Mesenchymal stem cell (in vitro differentiated cells and primary cell): Measurements from ENCODE around the gene CXCL5.
A peak's percentile ranks its signal among the peaks of the same experiment; 100 is the strongest.

Experiments used
- DNase-seq: peaks from one replicate; pipeline ENCODE4 v3.0.0-alpha.2; 2013
- H2AFZ ChIP-seq: one replicate; pipeline ENCODE4 v1.6.1; 2013; ENCODE audit warnings: low read depth, mild to moderate bottlenecking, control low read depth, inconsistent platforms, low read length, moderate library complexity
- H2AK5ac ChIP-seq: 2 replicates; pipeline ENCODE4 v1.6.1; 2013; ENCODE audit warnings: low read length, moderate library complexity, mild to moderate bottlenecking, inconsistent platforms; ENCODE audit not compliant: severe bottlenecking
- H2BK120ac ChIP-seq: one replicate; pipeline ENCODE4 v1.6.1; 2013; ENCODE audit warnings: low read depth, mild to moderate bottlenecking, inconsistent platforms, low read length, moderate library complexity
- H2BK12ac ChIP-seq, 2 experiments: one replicate each; pipeline ENCODE4 v1.6.1; 2013; ENCODE audit warnings: inconsistent platforms in 2 of 2, low read length in 2 of 2, mild to moderate bottlenecking in 2 of 2, moderate library complexity in 2 of 2, control low read depth in 1 of 2
- H2BK15ac ChIP-seq: one replicate; pipeline ENCODE4 v1.6.1; 2013; ENCODE audit warnings: mild to moderate bottlenecking, low read depth, inconsistent platforms; ENCODE audit not compliant: poor library complexity, severe bottlenecking
- H2BK5ac ChIP-seq: 2 replicates; pipeline ENCODE4 v1.6.1; 2013; ENCODE audit warnings: low read depth, mild to moderate bottlenecking, low read length, control low read depth, inconsistent platforms; ENCODE audit not compliant: poor library complexity, severe bottlenecking
- H3K14ac ChIP-seq, 2 experiments: one replicate each; pipeline ENCODE4 v1.6.1; 2013; ENCODE audit warnings: inconsistent platforms in 2 of 2, low read length in 2 of 2, control low read depth in 1 of 2, mild to moderate bottlenecking in 1 of 2, moderate library complexity in 1 of 2
- H3K18ac ChIP-seq, 2 experiments: one replicate each; pipeline ENCODE4 v1.6.1; 2013; ENCODE audit warnings: inconsistent platforms in 2 of 2, low read length in 2 of 2, control low read depth in 1 of 2, low read depth in 1 of 2, mild to moderate bottlenecking in 1 of 2
- H3K23ac ChIP-seq, 2 experiments: one replicate each; pipeline ENCODE4 v1.6.1; 2013; ENCODE audit warnings: inconsistent platforms in 2 of 2, low read length in 2 of 2, mild to moderate bottlenecking in 2 of 2, moderate library complexity in 2 of 2, control low read depth in 1 of 2
- H3K27ac ChIP-seq: 2 replicates; pipeline ENCODE4 v1.5.1; 2013; ENCODE audit warnings: mild to moderate bottlenecking, moderate library complexity, low read length, control low read depth, inconsistent platforms; ENCODE audit not compliant: poor library complexity, severe bottlenecking
- H3K27me3 ChIP-seq, 2 experiments: 2 replicates each; pipeline versions ENCODE4 v1.6.1 to v1.7.0; 2013; ENCODE audit warnings: low read length in 2 of 2, mild to moderate bottlenecking in 2 of 2, moderate library complexity in 2 of 2, control low read depth in 1 of 2, inconsistent platforms in 1 of 2; ENCODE audit not compliant: control insufficient read depth in 1 of 2, insufficient read depth in 1 of 2
- H3K36me3 ChIP-seq, 2 experiments: 2 replicates each; pipeline versions ENCODE4 v1.6.1 to v1.7.0; 2013; ENCODE audit warnings: low read length in 2 of 2, control low read depth in 1 of 2, inconsistent platforms in 1 of 2, low read depth in 1 of 2, mild to moderate bottlenecking in 1 of 2; ENCODE audit not compliant: insufficient read depth in 2 of 2, control insufficient read depth in 1 of 2
- H3K4ac ChIP-seq, 2 experiments: one replicate each; pipeline ENCODE4 v1.6.1; 2013; ENCODE audit warnings: inconsistent platforms in 2 of 2, low read length in 2 of 2, mild to moderate bottlenecking in 2 of 2, moderate library complexity in 2 of 2, control low read depth in 1 of 2, low read depth in 1 of 2
- H3K4me1 ChIP-seq: 2 replicates; pipeline ENCODE4 v1.6.1; 2013; ENCODE audit warnings: low read depth, low read length, control low read depth; ENCODE audit not compliant: control insufficient read depth, insufficient read depth
- H3K4me2 ChIP-seq: 2 replicates; pipeline ENCODE4 v1.6.1; 2013; ENCODE audit warnings: low read length, mild to moderate bottlenecking, inconsistent platforms; ENCODE audit not compliant: poor library complexity, severe bottlenecking
- H3K4me3 ChIP-seq, 2 experiments: 2 replicates each; pipeline versions ENCODE4 v1.5.1 to v1.7.0; 2013; ENCODE audit warnings: low read length in 2 of 2, mild to moderate bottlenecking in 2 of 2, control low read depth in 1 of 2, low read depth in 1 of 2; ENCODE audit not compliant: insufficient read depth in 1 of 2
- H3K79me1 ChIP-seq: replicated peaks from 2 replicates; pipeline ENCODE4 v1.6.1; 2013; ENCODE audit warnings: mild to moderate bottlenecking, control low read depth, low read length, inconsistent platforms; ENCODE audit not compliant: poor library complexity, severe bottlenecking
- H3K9ac ChIP-seq: 2 replicates; pipeline ENCODE4 v1.7.0; 2013; ENCODE audit warnings: mild to moderate bottlenecking, low read length, moderate library complexity
- H3K9me3 ChIP-seq: 2 replicates; pipeline ENCODE4 v1.7.0; 2013; ENCODE audit warnings: mild to moderate bottlenecking, low read length; ENCODE audit not compliant: control insufficient read depth
- H4K8ac ChIP-seq: one replicate; pipeline ENCODE4 v1.6.1; 2013; ENCODE audit warnings: inconsistent platforms, mild to moderate bottlenecking, low read length, moderate library complexity
- H4K91ac ChIP-seq: one replicate; pipeline ENCODE4 v1.6.1; 2013; ENCODE audit warnings: mild to moderate bottlenecking, low read length, inconsistent platforms
- WGBS: methylation state at CpG from one replicate; pipeline ENCODE4 v1.1.7; 2013; ENCODE audit warnings: mixed read lengths; 5-methylcytosine and 5-hydroxymethylcytosine counted together

The CXCL5 gene

DNA sequence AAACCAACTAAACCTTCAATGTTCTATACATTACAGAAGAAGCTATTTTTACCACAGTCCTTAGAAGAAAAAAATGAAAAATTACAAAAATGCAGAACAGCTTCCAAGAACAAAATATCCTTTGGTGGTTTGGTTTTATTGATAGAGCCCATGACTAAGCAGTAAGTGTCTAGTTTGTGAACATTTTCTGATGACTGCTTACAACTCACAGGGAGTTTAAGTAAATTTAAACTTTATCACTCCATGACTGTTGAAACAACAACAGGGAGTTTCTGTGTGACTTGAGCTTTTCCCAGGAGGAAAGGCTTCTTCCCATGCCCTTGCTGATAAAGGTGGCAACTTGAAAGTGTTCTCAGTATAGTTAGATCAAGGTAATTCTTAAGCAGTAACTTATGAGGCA is 19.6 kb downstream of the CXCL5 start:
- Histone ChIP-seq H2BK12ac (no peak overlapping the region), H4K8ac (no peak overlapping the region), H2AK5ac (no peak overlapping the region), H3K4me2 (no peak overlapping the region), H2BK5ac (no peak overlapping the region), H3K79me1 (no peaks in the 10 kb centered on the region), H3K9ac (no peak overlapping the region), H3K14ac (no peak overlapping the region), H2BK120ac (no peak overlapping the region), H2BK15ac (no peak overlapping the region), H3K27me3 (no peaks in the 10 kb centered on the region), H3K4me1 (peaks cover 3% of the 10 kb centered on the region), H3K4ac (no peak overlapping the region), H3K9me3 (no peaks in the 10 kb centered on the region), H3K36me3 (no peaks in the 10 kb centered on the region), H4K91ac (no peak overlapping the region), H2AFZ (no peak overlapping the region), H3K27ac (peak overlapping the region; percentile 25), H3K23ac (no peak overlapping the region), H3K4me3 (no peak overlapping the region), H3K18ac (no peak overlapping the region)
- DNase-seq: peak; percentile 69

DNA sequence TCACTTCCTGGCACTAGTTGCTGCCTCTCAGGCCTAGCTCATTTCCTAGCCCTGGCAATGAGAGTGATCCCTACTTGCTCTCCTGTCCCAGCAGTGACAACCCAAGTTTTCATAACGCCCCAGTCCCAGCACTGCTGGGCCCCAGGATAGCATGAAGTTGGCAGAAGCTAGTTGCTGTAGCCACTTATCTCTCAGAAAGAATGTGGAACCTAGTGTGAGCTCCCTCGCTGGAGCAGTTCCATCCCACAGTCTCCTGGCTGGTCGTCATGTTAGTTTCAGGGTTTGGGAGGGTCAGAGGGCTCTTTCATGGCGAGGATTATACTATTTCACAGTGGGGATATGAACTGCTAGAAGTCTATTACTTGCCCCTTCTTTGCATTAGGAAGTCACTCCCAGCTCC is 21.8 kb downstream of the CXCL5 start:
- H2AFZ ChIP-seq: no peak overlapping the region
- peak overlapping the region in 1 of 2 experiments; percentile 70 for H3K18ac ChIP-seq
- H2BK12ac ChIP-seq: peak overlapping the region in 1 of 2 experiments; percentile 10
- H3K4me3 ChIP-seq: no peak overlapping the region
- no peak overlapping the region for H2BK120ac ChIP-seq
- no peaks in the 10 kb centered on the region for H3K36me3 ChIP-seq
- H3K4me1 ChIP-seq: peaks cover 2% of the 10 kb centered on the region
- no peak overlapping the region for H2BK15ac ChIP-seq
- H3K23ac ChIP-seq: no peak overlapping the region
- no peak for DNase-seq
- H4K91ac ChIP-seq: no peak overlapping the region
- peaks cover 6% of the 10 kb centered on the region for H3K9me3 ChIP-seq
- WGBS: 72% methylated on average over 3 of the region's 4 CpGs
- H3K4me2 ChIP-seq: no peak overlapping the region
- no peak overlapping the region for H2AK5ac ChIP-seq
- H3K9ac ChIP-seq: no peak overlapping the region
- no peak overlapping the region for H3K27ac ChIP-seq
- no peaks in the 10 kb centered on the region for H3K27me3 ChIP-seq
- no peaks in the 10 kb centered on the region for H3K79me1 ChIP-seq
- peak overlapping the region in 1 of 2 experiments; percentile 77 for H3K14ac ChIP-seq
- peak overlapping the region; percentile 66 for H4K8ac ChIP-seq
- no peak overlapping the region for H2BK5ac ChIP-seq
- H3K4ac ChIP-seq: peak overlapping the region in 1 of 2 experiments; percentile 70

- no peak overlapping the region for H3K4ac ChIP-seq
- no peak overlapping the region for H3K4me3 ChIP-seq
- H2BK5ac ChIP-seq: no peak overlapping the region
- no peak overlapping the region for H3K9ac ChIP-seq
- no peaks in the 10 kb centered on the region for H3K79me1 ChIP-seq
- H3K27me3 ChIP-seq: no peaks in the 10 kb centered on the region
- peaks cover 11% of the 10 kb centered on the region for H3K9me3 ChIP-seq
- peak overlapping the region in 1 of 2 experiments; percentile 70 for H3K18ac ChIP-seq
- no peaks in the 10 kb centered on the region for H3K4me1 ChIP-seq
- peak overlapping the region; percentile 66 for H4K8ac ChIP-seq
- no peak overlapping the region for H4K91ac ChIP-seq
- no peak overlapping the region for H3K23ac ChIP-seq
- H3K27ac ChIP-seq: no peak overlapping the region
- peak overlapping the region in 1 of 2 experiments; percentile 77 for H3K14ac ChIP-seq
- H2BK120ac ChIP-seq: no peak overlapping the region
- peak overlapping the region; percentile 2 to 10 for H2BK12ac ChIP-seq
- no peak overlapping the region for H2AK5ac ChIP-seq
- no peak overlapping the region for H2AFZ ChIP-seq
- no peak overlapping the region for H3K4me2 ChIP-seq
- H3K36me3 ChIP-seq: no peaks in the 10 kb centered on the region
- H2BK15ac ChIP-seq: no peak overlapping the region
- DNase-seq: no peak
- 98% methylated on average over 2 of the region's 2 CpGs for WGBS
Measured at GRCh38 chr4:73976217-73976616, 22.3 kb downstream of the CXCL5 start.

DNA sequence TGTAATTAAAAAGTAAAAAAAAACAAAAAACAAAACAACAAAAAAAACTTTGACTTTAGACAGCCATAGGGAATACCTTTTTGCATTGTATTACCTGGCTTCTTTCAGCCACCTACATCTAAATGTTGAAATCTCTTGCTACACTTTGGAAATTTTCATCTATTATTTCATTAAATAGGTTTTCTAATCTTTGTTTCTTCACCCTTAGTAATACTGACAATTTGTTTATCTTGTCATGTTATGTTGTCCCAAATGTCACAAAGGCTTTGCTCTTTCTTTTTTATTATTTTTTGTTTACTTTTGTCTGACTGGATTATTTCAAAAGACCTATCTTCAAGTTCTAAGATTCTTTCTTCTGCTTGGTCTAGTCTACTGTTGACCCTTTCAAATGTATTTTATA is 24.1 kb downstream of the CXCL5 start:
- H3K27ac ChIP-seq: no peak overlapping the region
- H3K18ac ChIP-seq: no peak overlapping the region
- no peak overlapping the region for H2BK120ac ChIP-seq
- no peaks in the 10 kb centered on the region for H3K27me3 ChIP-seq
- no peak overlapping the region for H2BK12ac ChIP-seq
- no peak overlapping the region for H3K4ac ChIP-seq
- no peaks in the 10 kb centered on the region for H3K36me3 ChIP-seq
- no peaks in the 10 kb centered on the region for H3K4me1 ChIP-seq
- no peak overlapping the region for H3K4me2 ChIP-seq
- H3K79me1 ChIP-seq: no peaks in the 10 kb centered on the region
- H3K4me3 ChIP-seq: no peak overlapping the region
- no peak overlapping the region for H2BK5ac ChIP-seq
- no peak for DNase-seq
- no peak overlapping the region for H2BK15ac ChIP-seq
- no peak overlapping the region for H2AFZ ChIP-seq
- no peak overlapping the region for H4K8ac ChIP-seq
- H3K9ac ChIP-seq: no peak overlapping the region
- no peak overlapping the region for H4K91ac ChIP-seq
- no peak overlapping the region for H2AK5ac ChIP-seq
- peaks cover 30% of the 10 kb centered on the region for H3K9me3 ChIP-seq
- no peak overlapping the region for H3K14ac ChIP-seq
- H3K23ac ChIP-seq: no peak overlapping the region
